GM23338 (cell line): ENCODE results near the gene RNASEH2C. TPM values are rescaled to one million over a fixed set of nuclear protein-coding genes. Genes with fewer than 3 reads are reported as not detected.

Experiments
- ATAC-seq: fragments of 200-7000 bp; cut with Tn5 transposase; 3 replicates; pipeline ENCODE4 v1.9.1; 2020
- DNase-seq: peaks from one replicate; pipeline ENCODE4 v3.0.0-alpha.2; 2015; ENCODE audit warnings: low spot score
- H2AFZ ChIP-seq: fragments of 200-600 bp; sonication (generic); 2 replicates; pipeline ENCODE4 v1.8.0; 2016; ENCODE audit warnings: antibody characterized with exemption, mild to moderate bottlenecking, moderate library complexity
- H3F3A ChIP-seq: fragments of 200-600 bp; sonication (generic); replicated peaks from 2 replicates; pipeline ENCODE4 v1.8.0; 2017; ENCODE audit warnings: antibody characterized with exemption, mixed run types, low read depth
- H3K27ac ChIP-seq: fragments of 200-600 bp; sonication (generic); 2 replicates; pipeline ENCODE4 v1.6.1; 2016; ENCODE audit warnings: low read depth
- H3K27me3 ChIP-seq: fragments of 200-600 bp; sonication (generic); 2 replicates; pipeline ENCODE4 v1.8.0; 2016; ENCODE audit warnings: mild to moderate bottlenecking, mixed run types, moderate library complexity; ENCODE audit not compliant: insufficient read depth
- H3K36me3 ChIP-seq: fragments of 200-600 bp; sonication (generic); 2 replicates; pipeline ENCODE4 v1.8.0; 2016; ENCODE audit warnings: mild to moderate bottlenecking; ENCODE audit not compliant: insufficient read depth
- H3K4me1 ChIP-seq: fragments of 200-600 bp; sonication (generic); 2 replicates; pipeline ENCODE4 v1.8.0; 2016; ENCODE audit warnings: mild to moderate bottlenecking, moderate library complexity; ENCODE audit not compliant: insufficient read depth
- H3K4me2 ChIP-seq: fragments of 200-600 bp; sonication (generic); 2 replicates; pipeline ENCODE4 v1.7.1; 2017; ENCODE audit warnings: mixed run types
- H3K4me3 ChIP-seq: fragments of 200-600 bp; sonication (generic); 2 replicates; pipeline ENCODE4 v1.6.1; 2016; ENCODE audit warnings: mixed run types
- H3K79me2 ChIP-seq: fragments of 200-600 bp; sonication (generic); replicated peaks from 2 replicates; pipeline ENCODE4 v1.8.0; 2017; ENCODE audit warnings: mild to moderate bottlenecking; ENCODE audit not compliant: insufficient read depth
- H3K9me2 ChIP-seq: fragments of 200-600 bp; sonication (generic); 2 replicates; pipeline ENCODE4 v1.8.0; 2017; ENCODE audit not compliant: insufficient read depth
- H4K20me1 ChIP-seq: fragments of 200-600 bp; sonication (generic); replicated peaks from 2 replicates; pipeline ENCODE4 v1.8.0; 2017; ENCODE audit warnings: mild to moderate bottlenecking; ENCODE audit not compliant: insufficient read depth
- H3K27ac Mint-ChIP-seq: 2 replicates; pipeline ENCODE4 v1.8.0; 2020; ENCODE audit warnings: inconsistent platforms, mild to moderate bottlenecking, moderate library complexity, mixed read lengths
- H3K27me3 Mint-ChIP-seq: 3 replicates; pipeline ENCODE4 v1.8.0; 2022; ENCODE audit warnings: low read depth, mild to moderate bottlenecking, moderate library complexity, mixed read lengths, inconsistent platforms; ENCODE audit not compliant: insufficient read depth, poor library complexity
- H3K36me3 Mint-ChIP-seq: 3 replicates; pipeline ENCODE4 v1.8.0; 2021; ENCODE audit warnings: low read depth, mild to moderate bottlenecking, inconsistent platforms, moderate library complexity, mixed read lengths
- H3K4me1 Mint-ChIP-seq: 3 replicates; pipeline ENCODE4 v1.8.0; 2020; ENCODE audit warnings: mild to moderate bottlenecking, inconsistent platforms, mixed read lengths
- H3K4me3 Mint-ChIP-seq: 3 replicates; pipeline ENCODE4 v1.8.0; 2021; ENCODE audit warnings: moderate library complexity, mild to moderate bottlenecking, inconsistent platforms, mixed read lengths
- H3K9me3 Mint-ChIP-seq: 3 replicates; pipeline ENCODE4 v1.8.0; 2020; ENCODE audit warnings: moderate library complexity, mild to moderate bottlenecking, inconsistent platforms, mixed read lengths
- CREB1 ChIP-seq: fragments of 250-450 bp; sonication (Bioruptor Pico); IDR thresholded peaks from 2 replicates; pipeline ENCODE4 v1.5.0; 2020; ENCODE audit warnings: low read depth, mild to moderate bottlenecking, moderate library complexity
- CTCF ChIP-seq, 2 experiments: fragments of 200-600 bp in 1 of 2; sonication (generic) in 1 of 2; conservative IDR thresholded peaks; 2 replicates each; pipeline versions ENCODE4 v1.5.1 to v1.6.1; 2016 to 2017; ENCODE audit warnings: antibody characterized with exemption in 2 of 2, low read depth in 2 of 2, mild to moderate bottlenecking in 2 of 2, moderate library complexity in 1 of 2
- EZH2 ChIP-seq: fragments of 200-600 bp; sonication (generic); IDR thresholded peaks from one replicate; pipeline ENCODE4 v1.8.0; 2017; ENCODE audit warnings: antibody characterized with exemption, mild to moderate bottlenecking, low read depth; ENCODE audit not compliant: unreplicated experiment
- EZH2phosphoT487 ChIP-seq: fragments of 200-600 bp; sonication (generic); IDR thresholded peaks from one replicate; pipeline ENCODE4 v1.8.1; 2018; ENCODE audit warnings: antibody characterized with exemption; ENCODE audit not compliant: unreplicated experiment
- JUNB ChIP-seq: IDR thresholded peaks from one replicate; pipeline ENCODE4 v1.6.1; 2016; ENCODE audit warnings: antibody characterized with exemption; ENCODE audit not compliant: unreplicated experiment
- NANOG ChIP-seq: IDR thresholded peaks from 2 replicates; pipeline ENCODE4 v1.6.1; 2016; ENCODE audit warnings: antibody characterized with exemption, borderline replicate concordance
- POLR2AphosphoS5 ChIP-seq: IDR thresholded peaks from 2 replicates; pipeline ENCODE4 v1.6.1; 2016; ENCODE audit warnings: antibody characterized with exemption, low read depth
- REST ChIP-seq: IDR thresholded peaks from one replicate; pipeline ENCODE4 v1.6.1; 2018; ENCODE audit warnings: antibody characterized with exemption; ENCODE audit not compliant: unreplicated experiment
- STAT1 ChIP-seq: IDR thresholded peaks from one replicate; pipeline ENCODE4 v1.6.1; 2016; ENCODE audit warnings: antibody characterized with exemption; ENCODE audit not compliant: unreplicated experiment
- ZNF114 ChIP-seq: fragments of 250-450 bp; sonication (Bioruptor Pico); IDR thresholded peaks from 2 replicates; pipeline ENCODE4 v1.5.0; 2020; ENCODE audit warnings: mild to moderate bottlenecking, moderate library complexity
- ZNF331 ChIP-seq: fragments of 250-450 bp; sonication (Bioruptor Pico); IDR thresholded peaks from 2 replicates; pipeline ENCODE4 v1.5.0; 2020; ENCODE audit warnings: low read depth, mild to moderate bottlenecking, moderate library complexity
- ZNF462 ChIP-seq: fragments of 250-450 bp; sonication (Bioruptor Pico); IDR thresholded peaks from 2 replicates; pipeline ENCODE4 v1.5.0; 2020; ENCODE audit warnings: mild to moderate bottlenecking, moderate library complexity
- polyA plus RNA-seq: library from polyadenylated mRNA; unstranded; fragments of >200 nt; fragmentation: Nextera tagmentation; extraction: Ambion mirVana; gene quantifications from 2 replicates; pipeline ENCODE4 v1.2.1, GENCODE V29; 2016
- total RNA-seq: library from RNA; depleted of rRNA; stranded (reverse); fragments of >200 nt; shearing (Covaris generic); gene quantifications from 2 replicates; pipeline ENCODE4 v1.2.3, GENCODE V29; 2014
- TF ChIP-seq, protein P1 (sequence below): IDR thresholded peaks from 2 replicates; pipeline ENCODE4 v1.6.1; 2016; ENCODE audit warnings: antibody characterized with exemption

Gene RNASEH2C
- total and polyA plus RNA-seq, 2 experiments from 2014 or later = 37.8 to 73.2 TPM

DNA sequence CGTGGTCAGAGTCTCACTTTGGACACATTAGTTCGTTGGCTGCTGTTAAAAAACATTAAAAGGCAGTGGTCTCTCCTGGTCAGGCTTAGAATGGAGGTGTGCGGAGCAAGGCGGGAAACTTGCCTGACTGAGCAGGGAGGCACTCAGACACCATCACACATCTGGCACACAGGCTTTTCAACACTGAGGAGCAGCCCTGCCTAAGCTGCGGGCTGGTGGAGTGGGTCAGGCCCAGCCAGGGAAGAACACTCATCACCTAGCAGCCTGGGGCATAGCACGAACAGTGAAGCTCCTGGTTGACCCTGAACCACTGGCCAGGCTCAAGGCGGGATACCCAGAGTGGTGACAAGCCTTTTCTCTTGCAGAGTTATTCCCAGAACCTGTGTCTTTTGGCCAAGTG lies 4.3 kb downstream of the RNASEH2C start:
- H3K27me3 Mint-ChIP-seq = peaks cover 19% of the 10 kb centered on the region
- no peak for ATAC-seq
- H3K9me3 Mint-ChIP-seq = no peaks in the 10 kb centered on the region; the same call in 2 of the 3 replicates

More for the DNA sequence above, 4.3 kb downstream of the RNASEH2C start:
- Mint-ChIP-seq H3K4me3 (no peak overlapping the region), H3K36me3 (peaks cover 70% of the 10 kb centered on the region), H3K27ac (no peak overlapping the region), H3K4me1 (peaks cover 16% of the 10 kb centered on the region)
- TF ChIP-seq NANOG (no peak), EZH2phosphoT487 (no peak), ZNF462 (no peak), STAT1 (no peak), JUNB (no peak), CREB1 (CRISPR knock-in tag) (no peak), CTCF (conservative IDR thresholded peaks at IDR 0.05; ENCODE audit: low read depth in 2 of 2) (no peak), ZNF331 (no peak), ZNF114 (CRISPR knock-in tag) (no peak), EZH2 (no peak), REST (no peak), POLR2AphosphoS5 (no peak)
- TF ChIP-seq, protein P1, sequence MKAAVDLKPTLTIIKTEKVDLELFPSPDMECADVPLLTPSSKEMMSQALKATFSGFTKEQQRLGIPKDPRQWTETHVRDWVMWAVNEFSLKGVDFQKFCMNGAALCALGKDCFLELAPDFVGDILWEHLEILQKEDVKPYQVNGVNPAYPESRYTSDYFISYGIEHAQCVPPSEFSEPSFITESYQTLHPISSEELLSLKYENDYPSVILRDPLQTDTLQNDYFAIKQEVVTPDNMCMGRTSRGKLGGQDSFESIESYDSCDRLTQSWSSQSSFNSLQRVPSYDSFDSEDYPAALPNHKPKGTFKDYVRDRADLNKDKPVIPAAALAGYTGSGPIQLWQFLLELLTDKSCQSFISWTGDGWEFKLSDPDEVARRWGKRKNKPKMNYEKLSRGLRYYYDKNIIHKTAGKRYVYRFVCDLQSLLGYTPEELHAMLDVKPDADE = no peak
- Histone ChIP-seq H3K27me3 (no peaks in the 10 kb centered on the region), H3K79me2 (peaks cover 5% of the 10 kb centered on the region; the same call in 1 of the 2 replicates), H3F3A (0 out of 2 replicates have a peak, but pooled peaks cover 2% of the 10 kb centered on the region), H3K27ac (no peak overlapping the region), H2AFZ (no peak overlapping the region), H3K4me2 (no peak overlapping the region), H3K9me2 (no peaks in the 10 kb centered on the region), H3K36me3 (peaks cover 22% of the 10 kb centered on the region; the same call in 1 of the 2 replicates), H3K4me3 (no peak overlapping the region), H3K4me1 (peaks cover 6% of the 10 kb centered on the region; the same call in 1 of the 2 replicates), H4K20me1 (0 out of 2 replicates have a peak, but pooled peaks cover 3% of the 10 kb centered on the region)
- no peak for DNase-seq
